IMR-90 (cell line): Measurements from ENCODE around the gene RGS4. TPM values are rescaled to one million over a fixed set of nuclear protein-coding genes. Genes with fewer than 3 reads are reported as not detected.

Source experiments
- ATAC-seq: fragments of 200-7000 bp; cut with Tn5 transposase; 2 replicates; pipeline ENCODE4 v1.9.1; 2020; ENCODE audit warnings: low read depth, mild to moderate bottlenecking, moderate library complexity
- BruUV-seq: library from RNA; stranded (reverse); fragments of 400-500 nt; replicated peaks from 2 replicates; lab custom pipeline; 2021; lab: Mats Ljungman, UMichigan
- CTCF ChIA-PET: fragments of 300-600 bp; formaldehyde crosslinking; extraction: SDS; loops from one replicate; lab custom pipeline; 2021; ENCODE audit warnings: antibody characterized with exemption; lab: Yijun Ruan, JAX
- POLR2A ChIA-PET: fragments of 300-600 bp; sonication (Branson Sonifier 250); formaldehyde crosslinking; loops from one replicate; lab custom pipeline; 2022; ENCODE audit warnings: antibody characterized with exemption; ENCODE audit not compliant: unreplicated experiment; lab: Charles Lee
- DNase-seq: peaks from one replicate; pipeline ENCODE4 v3.0.0; 2013
- H2AFZ ChIP-seq: replicated peaks from 2 replicates; pipeline ENCODE3; 2013; ENCODE audit warnings: low read length, mild to moderate bottlenecking; ENCODE audit not compliant: poor library complexity
- H2AK5ac ChIP-seq: 2 replicates; pipeline ENCODE4 v1.6.1; 2013; ENCODE audit warnings: low read depth, low read length, inconsistent platforms
- H2AK9ac ChIP-seq: replicated peaks from 2 replicates; pipeline ENCODE3; 2013; ENCODE audit warnings: mild to moderate bottlenecking, low read depth, low read length, moderate library complexity; ENCODE audit not compliant: poor library complexity
- H2BK120ac ChIP-seq: 2 replicates; pipeline ENCODE4 v1.6.1; 2013; ENCODE audit warnings: low read depth, low read length, inconsistent platforms
- H2BK15ac ChIP-seq: 3 replicates; pipeline ENCODE4 v1.6.1; 2013; ENCODE audit warnings: low read depth, low read length, inconsistent platforms
- H2BK20ac ChIP-seq: 2 replicates; pipeline ENCODE4 v1.6.1; 2013; ENCODE audit warnings: low read depth, mild to moderate bottlenecking, inconsistent platforms, low read length, moderate library complexity
- H2BK5ac ChIP-seq: 2 replicates; pipeline ENCODE4 v1.6.1; 2013; ENCODE audit warnings: mild to moderate bottlenecking, low read depth, low read length, inconsistent platforms; ENCODE audit not compliant: poor library complexity, severe bottlenecking
- H3K14ac ChIP-seq: replicated peaks from 2 replicates; pipeline ENCODE4 v1.6.1; 2013; ENCODE audit warnings: low read depth, low read length, inconsistent platforms
- H3K18ac ChIP-seq: 2 replicates; pipeline ENCODE4 v1.6.1; 2013; ENCODE audit warnings: low read depth, low read length, control low read depth
- H3K23ac ChIP-seq: 2 replicates; pipeline ENCODE4 v1.6.1; 2013; ENCODE audit warnings: low read depth, low read length, inconsistent platforms
- H3K27ac ChIP-seq: 2 replicates; pipeline ENCODE4 v1.5.1; 2013; ENCODE audit warnings: mild to moderate bottlenecking, control low read depth, low read length; ENCODE audit not compliant: insufficient read depth
- H3K27me3 ChIP-seq: 2 replicates; pipeline ENCODE4 v1.6.1; 2013; ENCODE audit warnings: low read length; ENCODE audit not compliant: control insufficient read depth, insufficient read depth
- H3K36me3 ChIP-seq: 2 replicates; pipeline ENCODE4 v1.6.1; 2013; ENCODE audit warnings: low read length, mixed read lengths; ENCODE audit not compliant: control insufficient read depth, insufficient read depth
- H3K4ac ChIP-seq: 2 replicates; pipeline ENCODE4 v1.6.1; 2013; ENCODE audit warnings: low read depth, low read length, inconsistent platforms
- H3K4me1 ChIP-seq: 2 replicates; pipeline ENCODE4 v1.6.1; 2013; ENCODE audit warnings: low read length, mixed read lengths; ENCODE audit not compliant: control insufficient read depth, insufficient read depth
- H3K4me2 ChIP-seq: 2 replicates; pipeline ENCODE4 v1.6.1; 2013; ENCODE audit warnings: low read depth, mild to moderate bottlenecking, control low read depth, low read length, moderate library complexity
- H3K4me3 ChIP-seq: 2 replicates; pipeline ENCODE4 v1.5.1; 2013; ENCODE audit warnings: low read depth, mild to moderate bottlenecking, control low read depth, low read length, moderate library complexity; ENCODE audit not compliant: insufficient read depth
- H3K56ac ChIP-seq: 2 replicates; pipeline ENCODE4 v1.6.1; 2013; ENCODE audit warnings: low read length, inconsistent platforms; ENCODE audit not compliant: insufficient read depth; ENCODE audit errors: extremely low read depth
- H3K79me1 ChIP-seq, 2 experiments: 2 replicates each; pipeline ENCODE4 v1.6.1; 2013; ENCODE audit warnings: low read length in 2 of 2, inconsistent platforms in 1 of 2, low read depth in 1 of 2
- H3K9ac ChIP-seq: 2 replicates; pipeline ENCODE4 v1.6.1; 2013; ENCODE audit warnings: low read depth, low read length, control low read depth
- H3K9me1 ChIP-seq: 2 replicates; pipeline ENCODE4 v1.6.1; 2013; ENCODE audit warnings: low read length, inconsistent platforms; ENCODE audit not compliant: insufficient read depth
- H3K9me3 ChIP-seq: 2 replicates; pipeline ENCODE4 v1.6.1; 2013; ENCODE audit warnings: low read length; ENCODE audit not compliant: control insufficient read depth, insufficient read depth
- H4K20me1 ChIP-seq: 2 replicates; pipeline ENCODE4 v1.6.1; 2013; ENCODE audit warnings: low read length, inconsistent platforms; ENCODE audit not compliant: insufficient read depth
- H4K5ac ChIP-seq: 2 replicates; pipeline ENCODE4 v1.6.1; 2013; ENCODE audit warnings: mild to moderate bottlenecking, low read depth, low read length, control low read depth
- H4K8ac ChIP-seq, 2 experiments: 2 replicates each; pipeline ENCODE4 v1.6.1; 2013; ENCODE audit warnings: low read depth in 2 of 2, low read length in 2 of 2, control low read depth in 1 of 2, inconsistent platforms in 1 of 2
- H4K91ac ChIP-seq: 2 replicates; pipeline ENCODE4 v1.6.1; 2013; ENCODE audit warnings: low read depth, low read length, inconsistent platforms; ENCODE audit not compliant: insufficient read depth
- BHLHE40 ChIP-seq: fragments of 150-350 bp; IDR thresholded peaks from 2 replicates; pipeline ENCODE4 v1.6.1; 2016; ENCODE audit warnings: mild to moderate bottlenecking, low read depth, low read length
- CEBPB ChIP-seq: IDR thresholded peaks from 2 replicates; pipeline ENCODE4 v1.6.1; 2012; ENCODE audit warnings: low read depth, low read length, improper control_type of control experiment
- CHD1 ChIP-seq: IDR thresholded peaks from 2 replicates; pipeline ENCODE4 v1.6.1; 2012; ENCODE audit warnings: low read depth, low read length, improper control_type of control experiment
- FOS ChIP-seq: fragments of 150-350 bp; IDR thresholded peaks from 2 replicates; pipeline ENCODE4 v1.6.1; 2016; ENCODE audit warnings: low read depth, low read length
- MAFK ChIP-seq: IDR thresholded peaks from 2 replicates; pipeline ENCODE4 v1.6.1; 2012; ENCODE audit warnings: low read depth, low read length, improper control_type of control experiment
- MAZ ChIP-seq: IDR thresholded peaks from 2 replicates; pipeline ENCODE4 v1.6.1; 2012; ENCODE audit warnings: low read depth, mild to moderate bottlenecking, low read length, improper control_type of control experiment, moderate library complexity, borderline replicate concordance
- MXI1 ChIP-seq: IDR thresholded peaks from 2 replicates; pipeline ENCODE4 v1.6.1; 2012; ENCODE audit warnings: low read depth, mild to moderate bottlenecking, low read length, moderate library complexity, borderline replicate concordance
- NFE2L2 ChIP-seq: fragments of 150-350 bp; IDR thresholded peaks from 2 replicates; pipeline ENCODE4 v1.6.1; 2016; ENCODE audit warnings: low read depth, mild to moderate bottlenecking, low read length
- POLR2A ChIP-seq: IDR thresholded peaks from 2 replicates; pipeline ENCODE4 v1.6.1; 2012; ENCODE audit warnings: mild to moderate bottlenecking, low read depth, low read length
- RAD21 ChIP-seq: IDR thresholded peaks from 2 replicates; pipeline ENCODE4 v1.6.1; 2012; ENCODE audit warnings: low read length, improper control_type of control experiment
- RCOR1 ChIP-seq: IDR thresholded peaks from 2 replicates; pipeline ENCODE4 v1.6.1; 2012; ENCODE audit warnings: mild to moderate bottlenecking, low read length, improper control_type of control experiment; ENCODE audit not compliant: insufficient replicate concordance
- RFX5 ChIP-seq: IDR thresholded peaks from 2 replicates; pipeline ENCODE4 v1.8.0; 2012; ENCODE audit warnings: low read depth, mild to moderate bottlenecking, low read length, moderate library complexity
- SMC3 ChIP-seq: fragments of 150-350 bp; IDR thresholded peaks from 2 replicates; pipeline ENCODE4 v1.6.1; 2016; ENCODE audit warnings: low read depth, mild to moderate bottlenecking, antibody characterized with exemption, low read length, moderate library complexity
- dilution Hi-C: fragments of 300-500 bp; cut with HindIII; formaldehyde crosslinking; loops from one replicate; pipeline ENCODE4 v1.14.3; 2018; ENCODE audit warnings: low sequenced_read_pairs; ENCODE audit not compliant: unreplicated experiment
- in situ Hi-C: fragments of 300-500 bp; cut with MboI; formaldehyde crosslinking; loops from 3 replicates; pipeline ENCODE4 v1.14.3; 2019; ENCODE audit warnings: low sequenced_read_pairs, inconsistent platforms, mixed read lengths
- intact Hi-C: fragments of 100-400 bp; cut with micrococcal nuclease; formaldehyde crosslinking; loops from 2 replicates; pipeline ENCODE4 v1.10.0; 2022
- polyA plus RNA-seq, 3 experiments: library from polyadenylated mRNA; depleted of rRNA; stranded (reverse); fragments of >200 nt; gene quantifications; 2 replicates each; pipeline ENCODE4 v1.2.3, GENCODE V29; 2012; ENCODE audit warnings: low replicate concordance in 1 of 3
- total RNA-seq: library from RNA; depleted of rRNA; stranded (reverse); fragments of >200 nt; gene quantifications from 2 replicates; pipeline ENCODE4 v1.2.3, GENCODE V29; 2012
- TF ChIP-seq, protein P1 (sequence below): fragments of 150-350 bp; IDR thresholded peaks from 2 replicates; pipeline ENCODE4 v1.6.1; 2017; ENCODE audit warnings: mild to moderate bottlenecking, antibody characterized with exemption, low read length, low read depth
- TF ChIP-seq, protein P2 (sequence below): conservative IDR thresholded peaks from 2 replicates; pipeline ENCODE4 v1.5.1; 2012; ENCODE audit warnings: mild to moderate bottlenecking, low read depth, low read length, improper control_type of control experiment
- TF ChIP-seq, protein P3 (sequence below): fragments of 150-350 bp; IDR thresholded peaks from 2 replicates; pipeline ENCODE4 v1.6.1; 2016; ENCODE audit warnings: low read depth, mild to moderate bottlenecking, low read length, moderate library complexity, borderline replicate concordance

The RGS4 gene
- total and polyA plus RNA-seq, 2 of the 4 experiments (the other 2 are of a cell fraction): 202 to 538 TPM

DNA sequence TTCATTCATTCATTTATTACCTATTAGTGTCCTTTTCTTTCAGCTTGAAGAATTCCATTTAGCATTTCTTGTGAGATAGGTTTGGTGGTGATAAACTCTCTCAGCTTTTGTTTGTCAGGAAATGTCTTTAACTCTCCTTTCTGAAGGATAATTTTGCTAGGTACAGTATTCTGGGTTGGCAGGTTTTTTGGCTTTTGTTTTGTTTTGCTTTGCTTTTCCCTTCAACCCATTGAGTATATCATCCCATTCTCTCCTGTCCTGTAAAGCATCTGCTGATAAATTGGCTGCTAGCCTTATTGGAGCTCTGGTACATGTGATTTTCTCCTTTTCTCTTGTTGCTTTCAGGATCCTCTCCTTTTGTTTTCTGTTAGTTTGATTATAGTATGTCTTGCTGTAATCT lies 47.0 kb upstream of the RGS4 start:
- dilution Hi-C loops: no loop called here
- no peak overlapping the region for H4K91ac ChIP-seq
- no peak overlapping the region for H3K14ac ChIP-seq
- H3K23ac ChIP-seq: no peak overlapping the region
- no peak overlapping the region for H3K18ac ChIP-seq
- DNase-seq (no peak), ATAC-seq (no peak)
- H2BK5ac ChIP-seq: no peak overlapping the region
- no peak overlapping the region for H3K4ac ChIP-seq
- no peak overlapping the region for H3K4me3 ChIP-seq
- H3K27me3 ChIP-seq: no peaks in the 10 kb centered on the region
- no peak overlapping the region for H3K9ac ChIP-seq
- no peak overlapping the region for H3K56ac ChIP-seq
- no peak overlapping the region for H4K5ac ChIP-seq
- H3K36me3 ChIP-seq: no peaks in the 10 kb centered on the region
- TF ChIP-seq FOS (no peak), CEBPB (no peak), NFE2L2 (no peak), MAFK (no peak), POLR2A (no peak), RFX5 (no peak), CHD1 (no peak), BHLHE40 (no peak), MXI1 (no peak), RCOR1 (no peak), SMC3 (no peak), MAZ (no peak), RAD21 (no peak)
- TF ChIP-seq, protein P1, sequence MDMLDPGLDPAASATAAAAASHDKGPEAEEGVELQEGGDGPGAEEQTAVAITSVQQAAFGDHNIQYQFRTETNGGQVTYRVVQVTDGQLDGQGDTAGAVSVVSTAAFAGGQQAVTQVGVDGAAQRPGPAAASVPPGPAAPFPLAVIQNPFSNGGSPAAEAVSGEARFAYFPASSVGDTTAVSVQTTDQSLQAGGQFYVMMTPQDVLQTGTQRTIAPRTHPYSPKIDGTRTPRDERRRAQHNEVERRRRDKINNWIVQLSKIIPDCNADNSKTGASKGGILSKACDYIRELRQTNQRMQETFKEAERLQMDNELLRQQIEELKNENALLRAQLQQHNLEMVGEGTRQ: no peak
- TF ChIP-seq, protein P2, sequence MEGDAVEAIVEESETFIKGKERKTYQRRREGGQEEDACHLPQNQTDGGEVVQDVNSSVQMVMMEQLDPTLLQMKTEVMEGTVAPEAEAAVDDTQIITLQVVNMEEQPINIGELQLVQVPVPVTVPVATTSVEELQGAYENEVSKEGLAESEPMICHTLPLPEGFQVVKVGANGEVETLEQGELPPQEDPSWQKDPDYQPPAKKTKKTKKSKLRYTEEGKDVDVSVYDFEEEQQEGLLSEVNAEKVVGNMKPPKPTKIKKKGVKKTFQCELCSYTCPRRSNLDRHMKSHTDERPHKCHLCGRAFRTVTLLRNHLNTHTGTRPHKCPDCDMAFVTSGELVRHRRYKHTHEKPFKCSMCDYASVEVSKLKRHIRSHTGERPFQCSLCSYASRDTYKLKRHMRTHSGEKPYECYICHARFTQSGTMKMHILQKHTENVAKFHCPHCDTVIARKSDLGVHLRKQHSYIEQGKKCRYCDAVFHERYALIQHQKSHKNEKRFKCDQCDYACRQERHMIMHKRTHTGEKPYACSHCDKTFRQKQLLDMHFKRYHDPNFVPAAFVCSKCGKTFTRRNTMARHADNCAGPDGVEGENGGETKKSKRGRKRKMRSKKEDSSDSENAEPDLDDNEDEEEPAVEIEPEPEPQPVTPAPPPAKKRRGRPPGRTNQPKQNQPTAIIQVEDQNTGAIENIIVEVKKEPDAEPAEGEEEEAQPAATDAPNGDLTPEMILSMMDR: no peak
- TF ChIP-seq, protein P3, sequence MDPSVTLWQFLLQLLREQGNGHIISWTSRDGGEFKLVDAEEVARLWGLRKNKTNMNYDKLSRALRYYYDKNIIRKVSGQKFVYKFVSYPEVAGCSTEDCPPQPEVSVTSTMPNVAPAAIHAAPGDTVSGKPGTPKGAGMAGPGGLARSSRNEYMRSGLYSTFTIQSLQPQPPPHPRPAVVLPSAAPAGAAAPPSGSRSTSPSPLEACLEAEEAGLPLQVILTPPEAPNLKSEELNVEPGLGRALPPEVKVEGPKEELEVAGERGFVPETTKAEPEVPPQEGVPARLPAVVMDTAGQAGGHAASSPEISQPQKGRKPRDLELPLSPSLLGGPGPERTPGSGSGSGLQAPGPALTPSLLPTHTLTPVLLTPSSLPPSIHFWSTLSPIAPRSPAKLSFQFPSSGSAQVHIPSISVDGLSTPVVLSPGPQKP: no peak
- POLR2A ChIA-PET: no interaction called here
- no peak overlapping the region for H4K8ac ChIP-seq
- no peak overlapping the region for H2AFZ ChIP-seq
- peaks cover 3% of the 10 kb centered on the region for H3K9me3 ChIP-seq
- no peak overlapping the region for H2BK120ac ChIP-seq
- in situ Hi-C loops: no loop called here
- no TSS peak for BruUV-seq
- no peak overlapping the region for H3K27ac ChIP-seq
- CTCF ChIA-PET: no interaction called here
- H2BK20ac ChIP-seq: no peak overlapping the region
- H2AK9ac ChIP-seq: no peak overlapping the region
- no peak overlapping the region for H3K4me2 ChIP-seq
- intact Hi-C loops: no loop called here
- no peak overlapping the region for H2BK15ac ChIP-seq
- no peaks in the 10 kb centered on the region for H3K79me1 ChIP-seq
- no peaks in the 10 kb centered on the region for H4K20me1 ChIP-seq
- no peak overlapping the region for H2AK5ac ChIP-seq
- H3K9me1 ChIP-seq: no peaks in the 10 kb centered on the region
- H3K4me1 ChIP-seq: no peaks in the 10 kb centered on the region
